Neural crest cell (in vitro differentiated cells): Measurements from ENCODE around the gene DDR1. TPM values are rescaled to one million over a fixed set of nuclear protein-coding genes. Genes with fewer than 3 reads are reported as not detected.

ENCODE experiments used
- DNase-seq: peaks from one replicate; pipeline ENCODE4 v3.0.0; 2021; ENCODE audit warnings: low read depth, mixed read lengths, low spot score
- H3K27ac Mint-ChIP-seq: one replicate; pipeline ENCODE4 v1.8.0; 2021; ENCODE audit warnings: mild to moderate bottlenecking, mixed read lengths; ENCODE audit not compliant: unreplicated experiment
- H3K27me3 Mint-ChIP-seq: 2 replicates; pipeline ENCODE4 v1.8.0; 2021; ENCODE audit warnings: low read depth, mild to moderate bottlenecking, mixed read lengths
- H3K36me3 Mint-ChIP-seq: 2 replicates; pipeline ENCODE4 v1.8.0; 2021; ENCODE audit warnings: low read depth, mild to moderate bottlenecking, mixed read lengths
- H3K4me1 Mint-ChIP-seq: 2 replicates; pipeline ENCODE4 v1.8.0; 2021; ENCODE audit warnings: mixed read lengths
- H3K4me3 Mint-ChIP-seq: one replicate; pipeline ENCODE4 v1.8.0; 2021; ENCODE audit warnings: mild to moderate bottlenecking, mixed read lengths
- H3K9me3 Mint-ChIP-seq: 2 replicates; pipeline ENCODE4 v1.8.0; 2021; ENCODE audit warnings: mixed read lengths
- CTCF ChIP-seq: fragments of 200-600 bp; sonication (generic); conservative IDR thresholded peaks from 2 replicates; pipeline ENCODE4 v1.5.0; 2021; ENCODE audit warnings: antibody characterized with exemption, mild to moderate bottlenecking
- total RNA-seq: library from RNA; stranded (reverse); gene quantifications from 2 replicates; pipeline ENCODE4 v1.2.1, GENCODE V29; 2021

The DDR1 gene
- total RNA-seq, 1 donor from 2014 or later, result 178 TPM

GRCh38 chr6:30884521-30885480 is 482 bp downstream of the DDR1 start:
- Mint-ChIP-seq H3K27me3 (no peaks in the 10 kb centered on the region), H3K4me1 (peaks cover 69% of the 10 kb centered on the region), H3K27ac (peak overlapping the region; percentile 97), H3K4me3 (peak overlapping the region; percentile 86), H3K9me3 (no peaks in the 10 kb centered on the region), H3K36me3 (no peaks in the 10 kb centered on the region)
- peak; percentile 28 for DNase-seq
- no peak for TF ChIP-seq CTCF

GRCh38 chr6:30885481-30885998 is 1.2 kb downstream of the DDR1 start:
- Mint-ChIP-seq H3K9me3 (no peaks in the 10 kb centered on the region), H3K4me1 (peaks cover 69% of the 10 kb centered on the region), H3K36me3 (no peaks in the 10 kb centered on the region), H3K27me3 (no peaks in the 10 kb centered on the region), H3K4me3 (peak overlapping the region; percentile 86), H3K27ac (peak overlapping the region; percentile 97)
- no peak for TF ChIP-seq CTCF
- DNase-seq, result no peak

GRCh38 chr6:30885999-30886896 is 1.9 kb downstream of the DDR1 start:
- Mint-ChIP-seq H3K4me3 (peak overlapping the region; percentile 86), H3K27ac (peak overlapping the region; percentile 97), H3K36me3 (no peaks in the 10 kb centered on the region), H3K4me1 (peaks cover 64% of the 10 kb centered on the region), H3K27me3 (no peaks in the 10 kb centered on the region), H3K9me3 (no peaks in the 10 kb centered on the region)
- no peak for TF ChIP-seq CTCF
- peak; percentile 56 for DNase-seq

- H3K27me3 Mint-ChIP-seq, result no peaks in the 10 kb centered on the region
- no peaks in the 10 kb centered on the region for H3K36me3 Mint-ChIP-seq
- peak overlapping the region; percentile 24 for H3K27ac Mint-ChIP-seq
Observed at GRCh38 chr6:30886897-30887255, 2.6 kb downstream of the DDR1 start.

More at GRCh38 chr6:30886897-30887255, 2.6 kb downstream of the DDR1 start:
- Mint-ChIP-seq H3K4me3 (peak overlapping the region; percentile 86), H3K4me1 (peaks cover 57% of the 10 kb centered on the region), H3K9me3 (no peaks in the 10 kb centered on the region)
- DNase-seq, result no peak
- no peak for TF ChIP-seq CTCF
